ENCODE measurements around the gene CCDC201. TPM values are rescaled to one million over a fixed set of nuclear protein-coding genes. Genes with fewer than 3 reads are reported as not detected.

Gene CCDC201
- total and polyA plus RNA-seq, 2 of the 8 experiments (the other 6 are each of a cell fraction or from before 2014, with no cell fraction given), result not detected

DNA sequence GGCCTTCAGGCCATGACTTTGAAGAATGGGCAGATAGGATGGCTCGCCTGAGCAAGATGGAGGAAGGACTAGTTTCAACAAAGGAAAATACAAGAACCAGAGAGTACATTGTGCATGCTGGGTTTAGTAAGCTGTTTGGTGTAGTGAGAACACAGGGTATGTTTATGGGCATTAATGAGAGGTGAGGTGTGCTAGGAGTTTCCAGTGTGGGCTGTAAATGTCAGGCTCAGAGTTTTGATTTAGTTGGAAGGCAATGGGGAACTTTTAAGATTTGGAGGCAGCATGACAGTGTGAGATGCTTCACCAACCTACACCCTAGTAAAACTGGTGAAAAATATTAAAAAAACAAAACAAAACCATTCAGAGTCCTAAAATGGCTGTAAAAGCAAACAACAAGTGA is 28.7 kb upstream of the CCDC201 start:
- Histone ChIP-seq H4K20me1 (replicated peaks in 1 of 2; ENCODE audit: control insufficient read depth in 1 of 2, insufficient read depth in 2 of 2, low read length in 2 of 2) (no peaks in the 10 kb centered on the region), H2BK120ac (replicated peaks; ENCODE audit: low read depth, low read length) (no peak overlapping the region), H2AK5ac (ENCODE audit: low read depth, low read length) (no peak overlapping the region), H3K23ac (ENCODE audit: insufficient read length) (no peak overlapping the region), H3K4me2 (ENCODE audit: insufficient read depth in 1 of 2, low read depth in 2 of 2, low read length in 2 of 2) (no peak overlapping the region), H4K8ac (ENCODE audit: extremely low read depth, insufficient read depth, low read length) (no peak overlapping the region), H3K23me2 (ENCODE audit: low read depth, low read length) (no peaks in the 10 kb centered on the region), H3K4me1 (replicated peaks in 1 of 4; ENCODE audit: control insufficient read depth in 3 of 4, insufficient read depth in 4 of 4, low read length in 3 of 4) (no peaks in the 10 kb centered on the region), H2AFZ (ENCODE audit: low read length) (no peak overlapping the region), H3K9ac (replicated peaks in 1 of 4; ENCODE audit: extremely low read depth in 1 of 4, low read depth in 3 of 4, low read length in 3 of 4) (no peak overlapping the region), H3K18ac (ENCODE audit: extremely low read depth, low read length) (no peak overlapping the region), H2BK12ac (ENCODE audit: low read depth, low read length) (no peak overlapping the region), H3K27ac (ENCODE audit: low read depth, low read length) (no peak overlapping the region), H3K79me2 (ENCODE audit: control insufficient read depth in 1 of 2, insufficient read depth in 2 of 2, low read length in 2 of 2) (no peaks in the 10 kb centered on the region), H4K5ac (ENCODE audit: insufficient read length, low read depth, low read length) (no peak overlapping the region), H3K14ac (ENCODE audit: insufficient read length) (no peak overlapping the region), H3K4ac (replicated peaks; ENCODE audit: insufficient read length, low read depth, low read length) (no peak overlapping the region), H2BK15ac (ENCODE audit: low read length) (no peak overlapping the region), H3K79me1 (ENCODE audit: low read depth, low read length) (no peaks in the 10 kb centered on the region), H3K27me3 (replicated peaks in 1 of 4; ENCODE audit: control insufficient read depth in 3 of 4, extremely low read depth in 1 of 4, insufficient read depth in 3 of 4, low read length in 3 of 4) (peaks cover 0 to 2% (median under 1%) of the 10 kb centered on the region in 4 experiments; a peak in 2 of 7 replicates), H3K9me3 (ENCODE audit: insufficient read depth in 2 of 2, low read depth in 1 of 2, low read length in 1 of 2) (no peaks in the 10 kb centered on the region), H4K91ac (replicated peaks; ENCODE audit: insufficient read length, low read length) (no peak overlapping the region), H3K56ac (replicated peaks; ENCODE audit: insufficient read length, low read depth, low read length) (no peak overlapping the region), H3K4me3 (ENCODE audit: extremely low read depth in 1 of 4, insufficient read depth in 2 of 4, low read depth in 3 of 4, low read length in 4 of 4) (no peak overlapping the region), H3K36me3 (ENCODE audit: control insufficient read depth in 2 of 4, insufficient read depth in 4 of 4, low read length in 3 of 4) (no peaks in the 10 kb centered on the region), H2BK20ac (ENCODE audit: low read length) (no peak overlapping the region), H2BK5ac (ENCODE audit: low read depth, low read length) (no peak overlapping the region)
- ChIA-PET POLR2A (ENCODE audit: partially characterized antibody) (no interaction called here), CTCF (ENCODE audit: partially characterized antibody) (interaction anchor here (1.0 to 2.4 kb wide), 6 partner anchors 9 to 29 kb away, joined by 4 to 20 read pairs (median 6); partner anchors contain the start of gene CCDC201)
- no peak for DNase-seq (ENCODE audit: low read depth in 1 of 2, low spot score in 2 of 2)
- no peak for FAIRE-seq
- TF ChIP-seq SP1 (IDR thresholded peaks at IDR 0.05; ENCODE audit: low read depth, low read length) (no peak), RFX5 (IDR thresholded peaks at IDR 0.05; ENCODE audit: borderline replicate concordance, low read depth, low read length) (no peak)
- 94% methylated on average over 1 of the region's 1 CpG; no CpG with 5 or more reads in 1 of the 2 experiments for WGBS, 2 experiments (ENCODE audit: extremely low coverage in 1 of 2, insufficient coverage in 1 of 2, insufficient read length in 1 of 2, insufficient replicate concordance in 2 of 2, low coverage in 1 of 2, low lambda C conversion rate in 2 of 2, missing lambda C conversion rate in 1 of 2)

Measured in H1 (cell line).